HG02588 (cell line): ENCODE results near the gene ZNHIT6.
"Not testable (repeated sequence)": the region's sequence is repeated elsewhere in the genome, so short reads cannot be mapped to it uniquely, and the experiment has no call there.

Experiments used
- ATAC-seq: cut with Tn5 transposase; IDR thresholded peaks from one replicate; pipeline ENCODE4 v1.9.1; 2021; ENCODE audit warnings: mild to moderate bottlenecking, moderate library complexity; ENCODE audit not compliant: unreplicated experiment

The ZNHIT6 gene

GRCh38 chr1:85707990-85708828 lies at the start of gene ZNHIT6:
ZNHIT6 (minus strand) TSS chr1:85708433; CDS start chr1:85708284, 149 bp downstream.
- ATAC-seq = peak; percentile 85

GRCh38 chr1:85756864-85757263 lies 48.6 kb upstream of the ZNHIT6 start:
- ATAC-seq = no peak

GRCh38 chr1:85748120-85748519 lies 39.9 kb upstream of the ZNHIT6 start:
- no peak for ATAC-seq

- ATAC-seq = no peak
These were observed 38.5 kb upstream of the ZNHIT6 start for GRCh38 chr1:85746777-85747176.

- no peak for ATAC-seq
These were observed 35.6 kb upstream of the ZNHIT6 start for GRCh38 chr1:85743814-85744213.

GRCh38 chr1:85734931-85735330 lies 26.7 kb upstream of the ZNHIT6 start:
- no peak for ATAC-seq

GRCh38 chr1:85718678-85719340 lies 10.6 kb upstream of the ZNHIT6 start:
- no peak for ATAC-seq

- ATAC-seq = not testable (repeated sequence)
These were observed 6.3 kb upstream of the ZNHIT6 start for GRCh38 chr1:85714418-85715114.

- no peak for ATAC-seq
These were observed 595 bp upstream of the ZNHIT6 start for GRCh38 chr1:85708829-85709227.

- peak; percentile 25 for ATAC-seq
These were observed 805 bp downstream of the ZNHIT6 start for GRCh38 chr1:85707267-85707989.

GRCh38 chr1:85705940-85706339 lies 2.3 kb downstream of the ZNHIT6 start:
- no peak for ATAC-seq

GRCh38 chr1:85700422-85700821 lies 7.8 kb downstream of the ZNHIT6 start:
- ATAC-seq = no peak

- ATAC-seq = no peak
These were observed 10.3 kb downstream of the ZNHIT6 start for GRCh38 chr1:85697895-85698294.

GRCh38 chr1:85692730-85693314 lies 15.4 kb downstream of the ZNHIT6 start:
- no peak for ATAC-seq

- ATAC-seq = no peak
These were observed 18.3 kb downstream of the ZNHIT6 start for GRCh38 chr1:85689775-85690404.

GRCh38 chr1:85683292-85684025 lies 24.8 kb downstream of the ZNHIT6 start:
- ATAC-seq = no peak

GRCh38 chr1:85681087-85681486 lies 27.1 kb downstream of the ZNHIT6 start:
- ATAC-seq = no peak

GRCh38 chr1:85678193-85678592 lies 30.0 kb downstream of the ZNHIT6 start:
- ATAC-seq = no peak

GRCh38 chr1:85677656-85678055 lies 30.6 kb downstream of the ZNHIT6 start:
- ATAC-seq = no peak
